22Rv1 (cell line): ENCODE results near the gene USP48.

Experiments
- CTCF ChIP-seq: fragments of 450-650 bp; IDR thresholded peaks from 2 replicates; pipeline ENCODE4 v1.5.1; 2017; ENCODE audit warnings: mild to moderate bottlenecking
- ZFX ChIP-seq: fragments of 450-650 bp; IDR thresholded peaks from 2 replicates; pipeline ENCODE4 v1.6.1; 2017; ENCODE audit warnings: antibody characterized with exemption, borderline replicate concordance

GRCh38 chr1:21824926-21825325 is 42.0 kb upstream of the USP48 start:
- no peak for TF ChIP-seq CTCF
- TF ChIP-seq ZFX = no peak
